Dermis microvascular lymphatic vessel endothelial cell (primary cell): ENCODE measurements around the gene SLC22A12. TPM values are rescaled to one million over a fixed set of nuclear protein-coding genes. Genes with fewer than 3 reads are reported as not detected.

Experiments
- DNase-seq, 2 donors: peaks; one replicate each; pipeline versions ENCODE4 v3.0.0 to v3.0.0-alpha.2; 2010; ENCODE audit warnings: low read depth in 2 of 2
- total RNA-seq: library from RNA; depleted of rRNA; stranded (reverse); fragments of >200 nt; gene quantifications from 2 replicates; pipeline ENCODE4 v1.2.1, GENCODE V29; 2014

The SLC22A12 gene
- total RNA-seq, 1 donor from 2014 or later = not detected

DNA sequence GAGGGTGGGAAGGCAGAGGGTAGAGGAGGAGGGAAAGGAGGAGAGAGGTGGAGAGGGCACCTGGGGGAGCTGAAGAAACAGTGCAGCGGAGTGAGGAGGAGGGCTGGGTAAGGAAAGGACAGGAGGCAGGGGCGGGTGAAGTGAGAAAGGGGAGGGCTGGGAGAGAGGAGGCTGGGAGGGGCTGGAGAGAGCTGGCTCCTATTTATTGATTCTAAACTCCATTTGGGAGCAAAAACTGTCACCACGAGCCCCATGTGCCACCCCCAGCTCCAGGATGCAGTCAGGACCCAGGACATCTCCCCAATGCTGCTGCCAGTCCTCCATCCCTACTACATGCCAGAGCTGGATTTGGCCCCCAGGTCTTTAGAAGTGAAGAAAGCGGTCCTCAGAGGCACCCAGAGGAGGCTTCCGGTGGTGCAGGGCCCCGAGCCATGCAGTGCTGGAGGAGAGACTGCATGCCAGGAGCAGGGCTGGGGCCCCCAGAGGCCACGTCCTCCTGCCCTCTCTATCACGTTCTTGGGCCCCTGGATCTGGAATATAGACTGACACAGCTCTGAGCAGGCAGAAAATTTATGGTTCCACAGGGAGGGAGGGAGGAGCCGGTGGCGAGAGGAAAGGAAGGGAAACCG lies 53.7 kb downstream of the SLC22A12 start:
- DNase-seq = no peak

DNA sequence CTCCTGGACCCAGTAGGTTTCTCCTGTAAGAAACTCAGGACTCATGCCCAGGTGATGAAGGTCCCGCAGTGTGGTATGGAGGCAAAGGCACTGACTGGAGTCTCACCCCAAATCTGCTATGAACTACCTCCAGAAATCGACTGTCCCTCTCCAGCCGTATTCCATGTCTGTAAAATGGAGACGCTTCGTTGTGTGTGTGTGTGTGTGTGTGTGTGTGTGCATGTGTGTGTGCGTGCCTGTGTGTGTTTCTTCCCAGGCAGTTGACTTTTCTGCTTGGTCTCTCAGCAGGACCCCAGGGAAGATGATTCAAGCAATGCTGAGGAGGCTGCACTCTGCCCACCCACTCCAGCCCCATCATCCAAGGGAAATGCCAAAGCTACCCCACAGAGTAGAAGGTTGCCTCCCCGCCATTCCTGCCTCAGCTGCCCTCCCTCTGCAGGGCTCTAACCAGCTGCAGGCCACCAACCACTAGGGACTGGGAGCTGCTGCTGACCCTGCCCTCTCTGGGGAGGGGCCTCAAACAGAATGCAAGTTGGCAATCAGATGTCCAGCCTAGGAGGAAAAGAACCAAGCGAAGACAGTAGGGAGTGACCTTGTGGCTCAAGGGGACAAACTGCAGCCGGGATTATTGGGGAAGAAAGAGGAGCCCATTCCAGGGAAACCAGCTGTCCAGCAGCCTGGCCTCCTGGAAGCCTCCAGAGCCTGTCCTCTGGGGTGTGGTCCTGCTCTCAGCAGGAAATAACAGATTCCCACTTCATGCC lies 56.2 kb downstream of the SLC22A12 start:
- no peak for DNase-seq

DNA sequence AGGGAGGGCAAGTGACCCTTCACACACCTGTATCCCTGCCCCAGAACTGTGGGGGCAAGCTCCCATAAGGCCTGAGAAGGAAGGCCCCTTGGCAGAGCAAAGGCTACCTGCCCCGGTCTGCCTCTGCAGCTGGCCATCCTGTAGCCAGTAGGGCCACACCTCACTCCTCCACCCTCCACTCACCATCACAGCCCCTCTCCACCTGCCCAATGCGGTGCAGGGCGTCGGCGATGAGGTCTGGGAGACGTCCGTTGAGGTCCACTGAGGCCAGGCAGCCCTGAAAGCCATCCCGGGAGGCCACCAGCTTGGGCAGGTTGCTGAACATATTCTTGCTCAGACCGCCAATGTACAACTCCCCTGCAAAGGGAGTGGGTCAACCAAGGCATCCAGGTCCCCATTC lies 57.5 kb downstream of the SLC22A12 start:
- no peak for DNase-seq

DNA sequence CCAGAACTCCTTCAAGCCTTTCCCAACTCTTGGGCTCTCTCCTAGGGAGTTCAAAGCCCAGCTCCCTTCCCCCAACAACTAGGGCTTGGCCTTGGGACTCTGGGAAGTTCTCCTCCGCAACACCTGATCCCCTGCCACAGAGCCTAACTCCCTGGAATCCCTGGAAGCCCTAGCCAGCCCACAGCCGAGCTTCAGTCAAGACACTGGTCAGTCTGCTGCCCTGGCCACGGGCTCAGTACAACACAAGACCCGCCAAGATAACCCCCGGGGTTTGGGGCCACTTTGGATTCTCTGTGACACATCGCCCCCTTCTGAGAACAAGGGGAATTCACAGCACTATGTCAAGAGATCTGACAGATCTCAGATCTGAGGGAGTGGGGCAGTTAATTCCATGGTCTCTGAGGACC lies 58.3 kb downstream of the SLC22A12 start:
- DNase-seq = peak in 1 of 2 donors; percentile 30

DNA sequence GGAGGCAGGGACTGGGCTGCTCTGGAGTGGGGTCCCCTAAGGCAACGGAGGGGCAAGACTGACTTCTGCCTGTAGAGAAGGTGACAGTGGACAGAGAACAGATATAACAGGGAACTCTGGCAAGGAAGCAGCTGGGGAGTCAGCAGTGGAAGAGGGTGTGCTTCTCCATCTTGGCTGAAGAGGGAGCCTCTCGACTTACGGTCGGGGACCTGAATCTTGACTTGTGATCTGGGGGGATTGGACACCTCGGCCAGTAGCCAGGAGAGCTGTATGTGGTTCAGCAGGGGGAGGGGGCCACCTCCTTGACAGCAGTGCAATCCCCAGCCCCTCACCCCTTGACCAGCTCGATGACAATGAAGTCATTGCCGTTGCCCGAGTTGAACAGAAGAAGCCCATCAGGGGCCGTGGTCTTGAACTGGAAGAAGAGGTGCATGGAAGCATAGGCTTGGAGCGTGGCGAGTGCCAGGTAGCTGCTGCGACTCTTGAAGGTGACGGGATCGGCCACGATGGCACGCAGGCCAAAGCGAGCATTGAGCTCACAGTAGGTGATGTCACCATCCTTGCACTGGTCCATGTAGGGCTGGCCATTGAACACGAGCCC lies 60.0 kb downstream of the SLC22A12 start:
- peak in 1 of 2 donors; percentile 27 for DNase-seq

Other genes starting within 250 kb of the SLC22A12 start
- gene RPS6KA4, start 232.1 kb upstream of the SLC22A12 start, total RNA-seq = 29.4 and 35.8 TPM in 2 replicates
- gene SLC22A11, start 35.3 kb upstream of the SLC22A12 start, total RNA-seq = not detected in 2 replicates
- not detected in 2 replicates for gene NRXN2, start 132.0 kb downstream of the SLC22A12 start, total RNA-seq
- 1.8 and 2.7 TPM in 2 replicates for gene RASGRP2, start 152.9 kb downstream of the SLC22A12 start, total RNA-seq
- gene PYGM, start 168.8 kb downstream of the SLC22A12 start, total RNA-seq = 0.13 TPM in 2 replicates
- gene SF1, start 187.3 kb downstream of the SLC22A12 start, total RNA-seq = 44.4 and 76.6 TPM in 2 replicates
- gene MAP4K2, start 212.0 kb downstream of the SLC22A12 start, total RNA-seq = 34.4 and 50.7 TPM in 2 replicates
- gene MEN1, start 219.3 kb downstream of the SLC22A12 start, total RNA-seq = 10.8 and 21.1 TPM in 2 replicates